ENCODE results near the gene MT1A.
"Not testable (repeated sequence)": the region's sequence is repeated elsewhere in the genome, so short reads cannot be mapped to it uniquely, and the experiment has no call there.

Gene MT1A

DNA sequence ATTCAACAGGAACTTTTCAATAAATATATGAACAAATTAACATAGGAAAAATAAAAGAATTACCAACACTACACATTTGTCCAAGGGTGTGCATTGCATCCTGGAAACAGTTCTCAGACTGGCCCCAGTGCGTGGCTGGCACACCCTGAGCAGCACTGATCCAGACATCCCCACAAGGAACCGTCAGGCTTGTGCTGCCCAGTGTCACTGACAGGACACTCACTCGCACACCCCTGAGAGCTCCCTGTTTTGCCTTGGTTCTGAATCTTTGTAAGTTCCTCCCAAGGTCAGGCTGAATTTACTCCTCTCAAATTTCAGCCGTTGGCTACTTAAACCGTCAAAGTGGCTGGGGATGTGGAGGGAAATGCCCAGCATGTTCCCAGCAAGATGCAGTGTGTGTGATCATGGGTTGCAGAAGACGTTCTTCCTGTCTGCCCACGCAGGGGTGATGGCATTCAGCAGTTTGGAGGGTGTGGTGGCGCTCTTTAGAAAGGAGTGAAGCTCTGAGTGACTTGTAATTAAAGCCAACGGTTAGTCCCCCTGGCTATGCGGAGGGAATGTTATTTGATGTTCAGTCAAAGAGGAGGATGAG lies 28.4 kb upstream of the MT1A start:
- peak; percentile 69 to 77 for DNase-seq (ENCODE audit: low read depth in 2 of 2)

DNA sequence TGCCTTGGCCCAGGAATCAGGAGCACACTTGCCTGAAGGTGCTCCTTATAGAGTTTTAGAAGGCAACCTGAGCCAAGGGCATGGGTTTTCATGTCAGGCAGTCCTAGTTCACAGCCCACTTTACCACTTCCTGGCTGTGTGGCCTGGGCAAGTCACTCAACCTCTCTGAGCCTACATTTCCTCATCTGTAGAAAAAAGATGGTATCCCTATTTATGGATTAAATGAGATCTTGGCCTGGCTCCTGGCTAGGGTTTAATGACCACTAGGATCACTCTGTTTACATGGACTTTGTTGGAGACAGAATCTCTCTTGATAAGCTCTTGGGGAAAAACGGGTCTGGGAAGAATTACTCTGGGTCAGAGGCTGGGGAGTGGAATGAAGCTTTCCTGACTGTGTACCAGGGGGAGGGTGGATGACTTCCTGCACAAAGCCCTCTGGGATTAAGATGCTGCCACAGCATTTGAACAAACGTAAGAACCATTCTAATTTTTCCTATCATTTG lies 27.8 kb upstream of the MT1A start:
- no peak for DNase-seq (ENCODE audit: low read depth in 2 of 2)

- no peak for DNase-seq (ENCODE audit: low read depth in 2 of 2)
Measured at GRCh38 chr16:56611281-56611833, 27.1 kb upstream of the MT1A start.

DNA sequence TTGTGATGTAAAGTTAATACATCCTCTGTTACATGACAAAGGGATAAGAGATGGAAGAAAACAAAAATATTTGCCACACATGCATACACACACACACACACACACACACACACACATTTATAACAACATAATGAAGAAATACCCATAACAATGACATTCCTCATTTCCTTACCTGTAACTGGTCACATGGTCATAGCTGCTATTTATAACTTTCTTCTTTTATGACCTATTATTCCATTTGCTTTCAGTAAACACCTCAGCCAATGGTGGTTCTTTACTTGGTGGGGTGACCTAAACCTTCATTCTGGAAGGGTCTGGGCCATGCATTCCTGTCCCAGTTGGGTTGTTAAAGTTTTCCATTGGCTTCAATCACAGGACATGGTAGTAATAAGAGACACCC lies 24.8 kb upstream of the MT1A start:
- DNase-seq (ENCODE audit: low read depth in 2 of 2), result no peak

GRCh38 chr16:56614549-56614991 lies 23.9 kb upstream of the MT1A start:
- no peak for DNase-seq (ENCODE audit: low read depth in 2 of 2)

DNA sequence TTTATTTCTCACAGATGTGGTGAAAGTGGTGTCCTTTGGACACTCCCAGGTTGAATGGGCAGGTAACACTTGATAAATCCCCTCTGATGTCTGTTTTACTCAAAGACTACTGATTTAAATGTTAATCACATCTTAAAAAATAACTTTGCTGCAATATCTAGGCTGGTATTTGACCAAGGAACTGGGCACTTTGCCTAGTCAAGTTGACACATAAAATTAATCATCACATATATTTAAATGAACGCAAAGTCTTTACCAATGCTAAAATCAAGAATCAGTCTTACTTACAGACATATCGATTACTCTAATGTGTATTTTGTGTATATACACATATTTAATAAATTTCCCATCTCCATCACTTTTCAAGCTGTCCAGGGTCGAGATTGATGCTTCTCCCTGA lies 23.1 kb upstream of the MT1A start:
- no peak for DNase-seq (ENCODE audit: low read depth in 2 of 2)

GRCh38 chr16:56616608-56617211 lies 21.8 kb upstream of the MT1A start:
- DNase-seq (ENCODE audit: low read depth in 2 of 2), result no peak

DNA sequence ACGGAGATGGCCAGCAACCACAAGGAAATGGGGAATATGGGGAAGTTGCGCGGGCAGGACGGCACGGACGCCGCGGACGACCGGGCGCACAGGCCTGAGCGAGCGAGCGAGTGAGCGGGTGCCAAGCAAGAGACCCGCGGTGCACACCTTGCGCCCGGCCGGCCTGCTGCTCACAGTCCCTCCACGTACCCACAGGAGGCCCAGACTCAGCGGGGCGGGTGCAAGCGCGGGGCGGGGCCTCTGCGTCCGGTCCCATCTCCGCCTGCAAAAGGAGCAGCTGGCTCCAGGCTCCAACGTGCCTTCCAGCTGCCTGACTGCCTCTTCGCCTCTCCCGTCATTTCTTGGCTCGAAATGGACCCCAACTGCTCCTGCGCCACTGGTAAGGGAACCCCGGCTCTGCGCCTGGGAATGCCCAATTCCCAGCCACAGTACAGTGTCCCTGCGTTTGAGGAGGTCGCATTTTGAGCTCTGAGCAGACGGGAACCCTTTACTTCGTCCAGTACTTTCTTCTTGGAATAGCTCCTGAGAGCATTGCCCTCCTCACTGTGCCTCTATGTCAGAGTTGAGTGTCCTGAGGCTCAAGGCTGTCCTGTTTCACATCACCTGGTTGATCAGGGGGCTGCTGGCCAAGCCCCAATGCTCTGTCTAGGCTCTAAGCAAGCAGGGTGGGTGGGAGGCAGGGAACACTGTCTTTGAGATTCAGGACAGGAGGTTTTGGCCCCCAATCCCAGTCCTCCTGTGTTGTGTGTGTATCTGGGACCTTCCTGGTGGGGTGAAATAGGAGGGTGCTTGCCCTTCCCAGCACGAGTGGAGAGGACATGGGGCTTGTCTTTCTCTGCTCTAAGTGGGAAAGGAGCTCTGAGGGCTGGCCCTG lies 21.0 kb upstream of the MT1A start:
- no peak for DNase-seq (ENCODE audit: low read depth in 2 of 2)

GRCh38 chr16:56618138-56618537 lies 20.3 kb upstream of the MT1A start:
- DNase-seq (ENCODE audit: low read depth in 2 of 2), result no peak

DNA sequence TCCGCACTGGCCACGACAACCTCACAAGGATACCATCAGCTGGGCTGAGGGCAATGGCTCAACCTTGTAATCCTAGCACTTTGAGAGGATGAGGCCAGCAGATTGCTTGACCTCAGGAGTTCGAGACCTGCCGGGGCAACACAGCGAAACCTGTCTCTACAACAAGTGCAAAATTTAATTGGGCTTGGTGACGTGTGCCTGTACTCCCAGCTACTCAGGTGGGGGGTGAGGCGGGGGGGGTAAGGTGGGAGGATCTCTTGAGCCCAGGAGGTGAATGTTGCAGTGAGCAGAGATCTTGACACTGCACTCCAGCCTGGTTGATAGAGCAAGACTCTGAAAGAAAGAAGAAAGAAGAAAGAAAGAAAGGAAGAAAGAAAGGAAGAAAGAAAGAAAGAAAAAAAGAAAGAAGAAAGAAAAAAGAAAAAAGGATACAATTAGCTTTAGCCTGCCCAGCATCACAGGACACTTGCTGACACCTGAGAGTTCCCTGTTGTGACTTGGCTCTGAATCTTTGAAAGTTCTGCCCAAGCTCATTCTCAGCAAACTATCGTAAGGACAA lies 18.0 kb upstream of the MT1A start:
- no peak for DNase-seq (ENCODE audit: low read depth in 2 of 2)

DNA sequence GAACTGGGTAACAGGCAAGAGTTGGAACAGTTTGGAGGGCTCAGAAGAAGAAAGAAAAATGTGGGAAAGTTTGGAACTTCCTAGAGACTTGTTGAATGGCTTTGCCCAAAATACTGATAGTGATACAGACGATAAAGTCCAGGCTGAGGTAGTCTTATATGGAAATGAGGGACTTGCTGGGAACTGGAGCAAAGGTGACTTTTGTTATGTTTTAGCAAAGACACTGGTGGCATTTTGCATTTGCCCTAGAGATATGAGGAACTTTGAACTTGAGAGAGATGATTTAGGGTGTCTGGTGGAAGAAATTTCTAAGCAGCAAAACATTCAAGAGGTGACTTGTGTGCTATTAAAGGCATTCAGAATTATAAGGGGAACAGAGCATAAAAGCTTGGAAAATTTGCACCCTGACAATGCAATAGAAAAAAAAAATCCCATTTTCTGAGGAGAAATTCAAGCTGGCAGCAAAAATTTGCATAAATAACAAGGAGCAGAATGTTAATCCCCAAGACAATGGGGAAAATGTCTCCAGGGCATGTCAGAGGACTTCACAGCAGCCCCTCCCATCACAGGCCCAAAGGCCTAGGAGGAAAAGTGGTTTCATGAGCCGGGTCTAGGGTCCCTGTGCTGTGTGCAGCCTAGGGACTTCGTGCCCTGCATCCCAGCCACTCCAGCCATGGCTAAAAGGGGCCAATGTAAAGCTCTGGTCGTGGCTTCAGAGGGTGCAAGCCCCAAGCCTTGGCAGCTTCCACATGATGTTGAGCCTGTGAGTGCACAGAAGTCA lies 16.6 kb upstream of the MT1A start:
- not testable (repeated sequence) for DNase-seq (ENCODE audit: low read depth in 2 of 2)

GRCh38 chr16:56623184-56623583 lies 15.3 kb upstream of the MT1A start:
- DNase-seq (ENCODE audit: low read depth in 2 of 2), result not testable (repeated sequence)

GRCh38 chr16:56623637-56624036 lies 14.8 kb upstream of the MT1A start:
- no peak for DNase-seq (ENCODE audit: low read depth in 2 of 2)

GRCh38 chr16:56625140-56625942 lies 13.1 kb upstream of the MT1A start, which contains the start of gene MT1E:
Gene MT1E (plus strand): TSS chr16:56625781. CDS start chr16:56625852, 71 bp downstream.
- no peak for DNase-seq (ENCODE audit: low read depth in 2 of 2)

GRCh38 chr16:56625943-56626654 lies 12.4 kb upstream of the MT1A start:
- DNase-seq (ENCODE audit: low read depth in 2 of 2), result no peak

DNA sequence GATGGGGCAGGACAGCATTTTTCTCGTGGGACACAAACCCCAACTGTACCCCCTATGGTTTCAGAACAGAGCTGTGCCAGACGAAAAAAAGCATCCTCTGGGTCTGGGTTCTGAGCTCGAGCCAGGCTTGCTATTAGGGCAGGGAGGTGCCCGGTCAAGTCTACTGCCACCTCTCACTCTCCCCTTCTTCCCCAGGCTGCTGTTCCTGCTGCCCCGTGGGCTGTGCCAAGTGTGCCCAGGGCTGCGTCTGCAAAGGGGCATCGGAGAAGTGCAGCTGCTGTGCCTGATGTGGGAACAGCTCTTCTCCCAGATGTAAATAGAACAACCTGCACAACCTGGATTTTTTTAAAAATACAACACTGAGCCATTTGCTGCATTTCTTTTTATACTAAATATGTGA lies 11.8 kb upstream of the MT1A start:
- DNase-seq (ENCODE audit: low read depth in 2 of 2), result no peak

DNA sequence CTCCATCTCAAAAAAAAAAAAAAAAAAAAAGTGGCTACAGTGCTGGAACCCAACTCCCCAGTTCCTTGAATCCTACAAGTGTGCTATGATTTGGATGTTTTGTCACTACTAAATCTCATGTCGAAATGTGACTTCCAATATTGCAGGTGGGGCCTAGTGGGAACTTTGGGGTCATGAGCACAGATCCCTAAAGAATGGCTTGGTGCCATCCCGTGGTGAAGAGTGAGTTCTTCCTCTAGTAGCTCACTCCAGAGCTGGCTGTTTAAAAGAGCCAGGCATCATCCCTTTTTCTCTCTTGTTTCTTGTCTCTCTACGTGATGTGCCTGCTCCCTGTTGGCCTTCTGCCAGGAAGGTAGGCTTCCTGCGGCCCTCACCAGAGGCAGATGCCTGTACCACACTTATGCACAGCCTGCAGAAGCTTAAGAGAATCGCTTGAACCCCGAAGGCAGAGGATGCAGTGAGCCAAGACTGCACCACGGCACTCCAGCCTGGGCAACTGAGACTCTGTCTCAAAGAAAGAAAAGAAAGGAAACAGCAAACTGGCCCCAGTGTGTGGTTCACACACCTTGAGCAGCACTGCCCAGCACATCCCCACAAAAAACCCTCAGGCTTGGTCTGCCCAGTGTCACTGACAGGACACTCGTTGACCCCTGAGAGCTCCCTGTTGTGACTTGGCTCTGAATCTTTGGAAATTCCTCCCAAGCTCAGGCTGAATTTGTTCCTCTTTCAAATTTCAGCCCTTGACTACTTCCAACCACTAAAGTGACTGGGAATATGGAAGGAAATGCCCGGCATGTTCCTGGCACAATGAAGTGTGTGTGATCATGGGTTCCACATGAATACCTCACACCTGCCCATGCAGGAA lies 9.7 kb upstream of the MT1A start:
- no peak for DNase-seq (ENCODE audit: low read depth in 2 of 2)

DNA sequence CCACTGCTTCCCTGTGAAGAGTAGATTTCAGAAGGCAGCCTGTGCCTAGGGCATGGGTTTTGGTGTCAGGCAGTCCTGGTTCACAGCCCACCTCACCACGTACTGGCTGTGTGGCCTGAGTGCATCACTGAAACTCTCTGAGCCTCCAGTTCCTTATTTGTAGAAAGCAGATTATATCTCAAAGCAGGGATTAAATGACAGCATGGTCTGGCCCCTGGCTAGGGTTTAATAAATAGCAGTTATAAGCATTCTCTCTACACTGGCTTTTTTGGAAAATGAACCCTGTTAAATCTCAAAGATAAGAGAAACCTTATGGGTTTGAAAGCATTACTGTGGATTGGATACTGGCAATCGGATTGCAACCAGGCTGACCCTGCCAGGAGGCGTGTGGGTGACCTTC lies 8.9 kb upstream of the MT1A start:
- DNase-seq (ENCODE audit: low read depth in 2 of 2), result no peak

DNA sequence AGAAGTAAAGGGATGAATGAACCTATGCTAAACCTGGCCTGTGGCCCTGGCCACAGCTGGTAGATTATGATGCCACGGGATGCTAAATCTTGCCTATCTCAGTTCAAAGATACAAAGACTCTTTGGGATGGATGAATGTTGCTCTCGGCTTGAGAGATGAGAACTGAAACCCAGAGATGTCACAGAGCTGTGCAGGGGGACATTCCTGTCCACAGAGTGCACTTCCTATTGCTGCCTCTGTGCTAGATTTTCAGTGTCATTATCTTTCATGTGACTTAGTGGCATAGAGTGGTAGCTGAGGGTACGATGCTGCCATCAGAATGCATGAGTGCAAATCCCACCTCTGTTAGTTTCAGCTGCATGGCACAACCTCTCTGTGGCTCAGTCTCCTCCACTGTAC lies 8.3 kb upstream of the MT1A start:
- DNase-seq (ENCODE audit: low read depth in 2 of 2), result no peak
